Measurements from ENCODE around the gene SLC4A8. TPM values are rescaled to one million over a fixed set of nuclear protein-coding genes. Genes with fewer than 3 reads are reported as not detected.

Gene SLC4A8
- total RNA-seq, 1 experiment from 2014 or later = 1.4 TPM

DNA sequence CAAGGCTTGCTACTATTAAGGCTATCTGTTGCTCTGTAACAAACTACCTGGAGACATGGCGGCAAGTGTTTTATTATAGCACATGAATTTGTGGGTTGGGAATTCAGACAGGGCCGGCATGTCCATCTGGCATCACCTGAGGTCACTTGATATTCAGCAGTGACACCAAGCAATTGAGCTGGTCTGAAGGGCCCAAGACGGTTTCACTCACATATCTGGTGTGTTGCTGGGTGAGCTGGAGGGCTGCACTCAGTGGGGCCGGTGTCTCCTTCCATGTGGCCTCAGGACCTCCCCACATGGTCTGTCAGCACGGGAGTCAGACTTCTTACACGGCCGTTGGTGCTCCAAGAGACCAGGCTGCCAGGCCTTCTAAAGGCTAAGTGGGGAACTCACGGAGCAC, 114.0 kb downstream of the SLC4A8 start:
- ATAC-seq (no peak), DNase-seq (ENCODE audit: low read depth, low spot score) (no peak)
- Histone ChIP-seq H3K27me3 (ENCODE audit: insufficient read depth, low read length) (peaks cover 4% of the 10 kb centered on the region; the same call in 1 of the 2 replicates), H3K36me3 (ENCODE audit: control insufficient read depth in 1 of 2, insufficient read depth in 2 of 2, low read length in 2 of 2) (no peaks in the 10 kb centered on the region), H4K20me1 (ENCODE audit: insufficient read depth) (no peaks in the 10 kb centered on the region), H3K9ac (ENCODE audit: low read length) (no peak overlapping the region), H3K9me2 (ENCODE audit: insufficient read depth) (no peaks in the 10 kb centered on the region), H2AFZ (ENCODE audit: low read depth, low read length, poor library complexity, severe bottlenecking) (no peak overlapping the region), H3K4me3 (replicated peaks in 1 of 2; ENCODE audit: low read depth in 1 of 2, low read length in 2 of 2) (no peak overlapping the region), H3K9me3 (ENCODE audit: control insufficient read depth in 1 of 2, insufficient read depth in 1 of 2, low read depth in 1 of 2, low read length in 2 of 2) (no peaks in the 10 kb centered on the region), H3K79me2 (ENCODE audit: insufficient read depth, low read length) (no peaks in the 10 kb centered on the region), H3K4me1 (ENCODE audit: control insufficient read depth in 1 of 2, insufficient read depth in 2 of 2, low read length in 2 of 2) (no peaks in the 10 kb centered on the region), H3K27ac (ENCODE audit: low read depth, low read length) (no peak overlapping the region), H3K4me2 (ENCODE audit: low read length) (no peak overlapping the region)
- TF ChIP-seq ELF1 (IDR thresholded peaks at IDR 0.05; ENCODE audit: borderline replicate concordance, low read depth) = no peak
- TF ChIP-seq, protein P1, sequence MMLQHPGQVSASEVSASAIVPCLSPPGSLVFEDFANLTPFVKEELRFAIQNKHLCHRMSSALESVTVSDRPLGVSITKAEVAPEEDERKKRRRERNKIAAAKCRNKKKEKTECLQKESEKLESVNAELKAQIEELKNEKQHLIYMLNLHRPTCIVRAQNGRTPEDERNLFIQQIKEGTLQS (IDR thresholded peaks at IDR 0.05) = no peak
- TF ChIP-seq POLR2AphosphoS5 (IDR thresholded peaks at IDR 0.05; ENCODE audit: low read depth, low read length) = no peak
- intact Hi-C loops (cut with micrococcal nuclease) = loop anchor here (10.0 kb wide), 1 partner anchor 136 kb away; no protein-coding TSS in a partner anchor
- POLR2A ChIA-PET = no interaction called here
- no TSS peak for BruUV-seq (replicated peaks)
- CTCF ChIA-PET = no interaction called here
- RAD21 ChIA-PET (ENCODE audit: low non-redundant PET in 1 of 2, low total read pairs in 2 of 2, uncharacterized antibody in 2 of 2, unreplicated experiment in 2 of 2) = no interaction called here

- H3K27ac ChIP-seq (ENCODE audit: low read depth, low read length) = no peak overlapping the region
- no peaks in the 10 kb centered on the region for H3K4me1 ChIP-seq (ENCODE audit: control insufficient read depth in 1 of 2, insufficient read depth in 2 of 2, low read length in 2 of 2)
- no peak overlapping the region for H3K9ac ChIP-seq (ENCODE audit: low read length)
- no peaks in the 10 kb centered on the region for H3K79me2 ChIP-seq (ENCODE audit: insufficient read depth, low read length)
- BruUV-seq (replicated peaks) = no TSS peak
- DNase-seq (ENCODE audit: low read depth, low spot score) = no peak
- no peak overlapping the region for H3K4me2 ChIP-seq (ENCODE audit: low read length)
- H3K4me3 ChIP-seq (replicated peaks in 1 of 2; ENCODE audit: low read depth in 1 of 2, low read length in 2 of 2) = no peak overlapping the region
- RAD21 ChIA-PET (ENCODE audit: low non-redundant PET in 1 of 2, low total read pairs in 2 of 2, uncharacterized antibody in 2 of 2, unreplicated experiment in 2 of 2) = no interaction called here
- no peak overlapping the region for H2AFZ ChIP-seq (ENCODE audit: low read depth, low read length, poor library complexity, severe bottlenecking)
- TF ChIP-seq POLR2A (IDR thresholded peaks at IDR 0.05; ENCODE audit: borderline replicate concordance, extremely low read depth, insufficient read depth, insufficient read length) = no peak
- H3K9me3 ChIP-seq (ENCODE audit: control insufficient read depth in 1 of 2, insufficient read depth in 1 of 2, low read depth in 1 of 2, low read length in 2 of 2) = no peaks in the 10 kb centered on the region
- intact Hi-C loops (cut with micrococcal nuclease) = no loop called here
- CTCF ChIA-PET = no interaction called here
- H3K9me2 ChIP-seq (ENCODE audit: insufficient read depth) = no peaks in the 10 kb centered on the region
- no peaks in the 10 kb centered on the region for H4K20me1 ChIP-seq (ENCODE audit: insufficient read depth)
- no peaks in the 10 kb centered on the region for H3K27me3 ChIP-seq (ENCODE audit: insufficient read depth, low read length)
- POLR2A ChIA-PET = no interaction called here
- H3K36me3 ChIP-seq (ENCODE audit: control insufficient read depth in 1 of 2, insufficient read depth in 2 of 2, low read length in 2 of 2) = no peaks in the 10 kb centered on the region
- ATAC-seq = no peak
Observed at GRCh38 chr12:51540996-51541395, 116.4 kb downstream of the SLC4A8 start.

All from HCT116 (cell line).